A204.1 (cell line): ENCODE results near the gene CAMTA1.
"Not testable (repeated sequence)": the region's sequence is repeated elsewhere in the genome, so short reads cannot be mapped to it uniquely, and the experiment has no call there.

ENCODE experiments used
- FAIRE-seq: peaks from 2 replicates; lab custom pipeline; 2012; peaks lifted over from hg19 to GRCh38; lab: Jason Lieb, UNC

The CAMTA1 gene

GRCh38 chr1:7374563-7375160, 589.4 kb downstream of the CAMTA1 start:
- FAIRE-seq: no peak

DNA sequence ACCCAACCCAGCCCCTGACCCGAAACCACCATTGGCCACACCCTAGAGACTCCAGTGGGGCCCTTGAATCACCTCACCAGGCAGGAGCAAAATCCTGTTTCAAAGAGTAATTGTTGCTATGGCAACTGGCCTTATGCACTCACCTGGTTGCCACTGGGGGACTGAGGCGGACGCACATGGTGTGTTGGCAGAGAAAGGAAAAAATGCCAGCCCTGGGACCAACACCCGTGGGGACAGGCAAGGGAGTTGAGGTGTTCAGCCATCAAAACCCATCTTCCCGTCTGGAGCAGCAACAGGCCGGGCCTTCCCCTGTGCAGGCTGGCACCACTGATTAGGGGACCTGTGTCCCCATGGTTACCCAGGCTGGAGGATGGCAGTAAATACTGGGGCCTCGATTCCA, 590.1 kb downstream of the CAMTA1 start:
- no peak for FAIRE-seq

DNA sequence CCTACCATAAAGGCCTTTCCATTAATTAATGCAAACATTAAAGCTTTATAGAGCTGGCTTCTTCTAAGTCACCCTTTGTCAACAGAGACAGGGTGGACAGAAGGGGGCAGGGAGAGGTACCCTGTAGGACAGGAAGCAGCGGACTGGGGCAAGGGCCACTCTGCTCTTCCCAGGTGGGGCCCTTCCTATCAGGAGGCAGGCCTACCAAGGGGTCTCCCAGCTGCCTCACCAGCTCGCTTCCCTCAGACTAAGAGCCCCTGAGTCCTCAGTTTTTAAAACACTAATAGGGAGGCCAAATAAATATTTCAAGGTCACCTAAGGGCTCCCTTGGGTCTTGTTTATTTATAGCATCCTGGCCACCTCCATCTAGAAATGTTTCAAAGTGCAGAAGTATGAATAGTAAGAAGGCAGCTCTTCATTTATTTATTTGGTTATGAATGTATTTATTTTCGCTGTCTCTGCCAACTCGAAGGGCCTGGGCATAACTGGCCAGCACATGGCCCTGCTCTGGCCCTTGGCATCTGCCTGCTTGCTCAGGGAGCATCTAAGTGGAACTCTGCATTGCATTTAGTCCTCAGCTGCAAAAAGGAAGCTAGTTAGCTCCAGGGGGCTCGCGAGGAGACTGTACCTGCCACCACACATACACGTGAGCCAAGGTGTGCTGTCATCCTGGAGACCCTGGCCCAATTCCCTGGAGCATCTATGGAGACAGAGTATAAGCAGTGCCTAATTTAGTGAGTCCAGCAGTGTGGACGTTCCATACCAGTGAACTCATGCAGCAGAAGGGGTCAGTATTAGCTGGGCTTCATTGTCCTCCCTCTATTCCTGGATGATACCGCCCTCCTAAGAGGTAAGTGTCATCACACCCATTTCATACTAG, 590.8 kb downstream of the CAMTA1 start:
- FAIRE-seq: no peak

- no peak for FAIRE-seq
Measured at GRCh38 chr1:7376676-7377075, 591.4 kb downstream of the CAMTA1 start.

DNA sequence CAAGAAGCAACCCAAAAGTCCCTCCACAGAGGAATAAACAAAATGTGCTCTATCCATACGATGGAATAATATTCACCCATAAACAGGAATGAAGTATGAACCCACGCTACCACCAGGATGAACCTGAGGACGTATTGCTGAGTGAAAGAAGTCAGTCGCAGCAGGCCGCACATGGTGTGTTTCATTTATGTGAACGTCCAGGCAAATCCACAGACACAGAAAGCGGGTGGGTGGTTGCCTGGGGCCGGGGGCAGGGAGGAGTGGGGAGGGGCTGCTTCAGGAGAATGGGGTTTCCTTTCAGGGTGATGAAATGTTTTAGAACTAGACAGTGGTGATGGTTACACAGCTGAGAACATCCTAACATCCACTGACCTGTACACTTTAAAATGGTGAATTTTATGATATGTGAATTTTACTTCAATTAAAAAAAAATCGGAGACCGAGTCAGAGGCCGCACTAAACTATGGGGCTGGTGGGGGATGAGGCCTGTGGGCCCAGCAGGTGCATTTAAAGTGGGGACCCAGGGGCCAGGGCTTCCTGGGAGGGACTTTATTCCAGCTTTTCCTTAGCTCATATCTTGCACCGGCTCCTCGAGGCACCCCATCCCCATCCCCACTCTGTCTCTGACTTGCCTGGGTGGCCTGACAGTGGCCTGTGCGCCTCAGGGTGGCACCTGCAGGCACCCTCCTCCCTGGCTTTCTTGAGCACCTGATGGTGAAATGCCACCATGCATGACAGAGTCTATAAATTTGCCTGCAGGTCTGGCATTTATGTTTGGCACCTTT, 593.3 kb downstream of the CAMTA1 start:
- no peak for FAIRE-seq

GRCh38 chr1:7379441-7379971, 594.3 kb downstream of the CAMTA1 start:
- FAIRE-seq: no peak

- not testable (repeated sequence) for FAIRE-seq
Measured at GRCh38 chr1:7380068-7380467, 594.8 kb downstream of the CAMTA1 start.

DNA sequence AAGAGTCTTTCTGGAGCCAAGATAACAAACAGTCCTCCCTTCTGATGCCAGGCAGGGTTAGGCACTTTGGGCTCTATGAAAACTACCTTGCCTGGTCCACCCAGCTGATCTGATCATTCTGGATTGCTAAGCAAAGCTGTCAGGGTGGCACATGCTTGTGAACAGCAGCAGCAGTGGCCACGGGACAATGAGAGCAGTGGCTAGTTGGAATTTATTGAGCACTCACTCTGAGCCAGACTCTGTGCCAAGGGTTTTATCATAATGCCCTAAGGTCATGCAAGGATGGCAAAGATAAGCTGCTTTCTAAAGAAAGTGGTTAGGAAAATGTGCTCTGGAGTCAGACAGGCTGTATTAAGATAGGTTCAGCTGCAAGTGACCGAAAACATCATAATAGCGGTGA, 595.5 kb downstream of the CAMTA1 start:
- FAIRE-seq: no peak

DNA sequence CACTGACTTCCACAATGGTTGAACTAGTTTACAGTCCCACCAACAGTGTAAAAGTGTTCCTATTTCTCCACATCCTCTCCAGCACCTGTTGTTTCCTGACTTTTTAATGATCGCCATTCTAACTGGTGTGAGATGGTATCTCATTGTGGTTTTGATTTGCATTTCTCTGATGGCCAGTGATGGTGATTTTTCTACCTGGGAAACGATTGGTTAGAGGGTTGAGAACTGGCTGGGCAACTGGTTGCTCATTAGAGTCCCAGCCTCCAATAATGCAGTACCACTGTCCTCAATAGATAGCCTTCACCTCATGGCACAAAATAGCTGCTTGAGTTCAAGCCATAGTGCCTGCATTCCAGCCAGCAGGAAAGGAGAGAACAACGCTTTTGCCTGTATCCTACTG, 596.5 kb downstream of the CAMTA1 start:
- FAIRE-seq: not testable (repeated sequence)

GRCh38 chr1:7382971-7383370, 597.7 kb downstream of the CAMTA1 start:
- no peak for FAIRE-seq

DNA sequence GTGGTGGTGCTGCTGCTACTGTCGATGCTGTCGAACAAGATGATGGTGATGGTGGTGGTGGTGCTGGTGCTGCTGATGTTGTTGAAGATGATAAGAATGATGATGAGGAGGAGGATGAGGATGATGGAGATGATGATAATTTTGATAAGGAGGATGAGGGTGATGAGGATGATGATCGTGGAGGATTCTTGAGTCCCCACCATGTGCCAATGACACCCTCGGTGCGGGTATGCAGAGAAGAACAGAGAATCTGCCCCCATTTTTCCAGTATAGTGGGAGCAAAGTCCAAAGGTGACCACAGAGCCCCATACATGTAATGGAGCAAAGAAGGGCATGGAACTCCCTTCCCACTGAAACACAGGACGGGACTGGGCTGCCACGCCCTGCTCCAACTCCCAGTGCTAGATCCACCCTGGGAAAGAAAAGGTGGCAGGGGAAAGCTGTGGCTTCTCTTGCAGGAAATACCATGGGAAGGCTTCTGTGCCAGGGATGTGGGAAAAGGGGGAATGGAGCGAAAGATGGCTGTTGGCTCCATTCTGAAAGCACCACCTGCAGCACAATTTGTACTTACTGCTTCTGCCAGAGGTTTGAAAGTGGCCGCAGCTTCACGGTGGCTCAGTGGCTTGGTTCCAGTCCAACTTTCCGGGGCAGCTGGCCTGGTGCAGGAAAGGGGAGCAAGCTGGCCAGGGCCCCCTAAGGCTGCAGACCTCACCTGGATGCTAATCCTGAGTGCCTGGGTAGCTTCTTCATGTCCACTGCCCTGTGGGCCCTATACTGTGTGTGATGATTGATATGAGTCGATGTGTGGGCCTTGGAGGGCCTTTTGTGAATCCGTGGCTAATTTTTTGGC, 598.6 kb downstream of the CAMTA1 start:
- FAIRE-seq: no peak

DNA sequence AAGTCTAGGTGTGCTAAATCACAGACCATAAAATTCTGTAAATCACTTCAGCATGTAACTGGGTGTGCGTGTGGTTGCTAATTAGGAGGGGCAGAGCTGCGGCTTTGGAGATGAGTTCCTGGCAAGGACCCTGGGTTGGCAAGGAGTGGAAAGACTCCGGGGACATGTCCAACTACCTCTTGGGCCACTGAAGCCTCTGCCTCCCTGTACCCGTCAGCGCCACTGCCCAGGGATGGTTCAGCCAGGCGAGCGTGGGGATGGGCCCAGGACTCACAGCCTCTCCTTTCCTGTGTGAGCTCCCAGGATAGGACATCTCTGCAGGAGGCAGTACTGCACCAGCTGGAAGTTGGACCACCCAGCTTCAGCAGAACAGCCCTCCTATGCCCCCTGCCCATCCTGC, 599.4 kb downstream of the CAMTA1 start:
- FAIRE-seq: no peak

GRCh38 chr1:7385471-7386225, 600.4 kb downstream of the CAMTA1 start:
- no peak for FAIRE-seq

DNA sequence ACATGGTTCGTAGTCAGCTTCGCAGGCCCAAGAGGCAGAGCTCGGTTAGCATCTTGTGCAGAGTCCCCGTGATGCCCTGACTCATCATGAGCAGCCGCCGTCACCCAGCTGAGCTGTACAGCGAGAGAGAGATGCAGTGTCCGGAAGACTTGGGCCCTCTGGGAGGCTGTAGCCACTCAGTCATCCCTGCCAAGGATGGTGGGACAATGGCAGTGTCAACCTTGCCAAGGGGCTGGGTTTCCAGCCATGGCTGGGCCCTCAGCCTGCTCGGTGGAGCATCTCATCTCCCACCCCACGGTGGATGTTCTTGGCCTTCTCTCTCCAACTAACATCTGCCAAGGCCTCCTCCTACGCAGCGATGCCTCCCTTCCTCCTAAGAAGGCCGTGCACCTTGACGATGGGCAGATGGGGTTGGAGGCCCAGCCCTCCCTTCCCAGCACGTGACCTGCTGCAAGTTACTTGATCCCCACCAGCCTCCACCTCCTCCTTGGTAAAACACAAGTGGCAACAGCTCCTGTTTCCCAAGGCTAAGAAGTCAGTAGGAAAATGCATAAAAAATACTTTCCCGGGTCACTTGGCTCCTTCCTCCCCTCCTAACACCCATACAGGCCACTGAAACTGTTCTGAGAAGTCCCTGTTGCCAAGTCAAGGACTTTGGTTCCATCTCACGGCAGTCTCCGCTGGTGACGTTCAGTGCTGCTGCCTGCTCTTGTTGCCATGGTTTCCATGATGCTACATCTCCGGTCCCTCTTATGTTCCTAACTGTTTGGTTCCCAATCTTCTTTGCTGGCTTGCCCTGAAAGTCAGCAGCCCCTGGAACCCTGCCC, 601.2 kb downstream of the CAMTA1 start:
- FAIRE-seq: no peak

GRCh38 chr1:7387053-7387927, 602.0 kb downstream of the CAMTA1 start:
- FAIRE-seq: no peak

GRCh38 chr1:7388141-7388487, 602.9 kb downstream of the CAMTA1 start:
- FAIRE-seq: no peak

- no peak for FAIRE-seq
Measured at GRCh38 chr1:7388488-7389185, 603.4 kb downstream of the CAMTA1 start.

- FAIRE-seq: no peak
Measured at GRCh38 chr1:7389201-7389905, 604.1 kb downstream of the CAMTA1 start.
